Endothelial cell of umbilical vein (primary cell): ENCODE measurements around the gene FNIP2.

Experiments used
- EZH2 ChIP-seq: IDR thresholded peaks from 2 replicates; pipeline ENCODE4 v1.6.1; 2012; ENCODE audit warnings: borderline replicate concordance, low read depth, mild to moderate bottlenecking, moderate library complexity, low read length, inconsistent platforms; ENCODE audit not compliant: severe bottlenecking
- FOS ChIP-seq: IDR thresholded peaks from 2 replicates; pipeline ENCODE4 v1.6.1; 2011; ENCODE audit warnings: mild to moderate bottlenecking, low read length, moderate library complexity, borderline replicate concordance; ENCODE audit not compliant: insufficient read depth
- GATA2 ChIP-seq: IDR thresholded peaks from 2 replicates; pipeline ENCODE4 v1.7.0; 2011; ENCODE audit warnings: low read depth, mild to moderate bottlenecking, moderate library complexity, mixed read lengths, low read length; ENCODE audit not compliant: insufficient read length, insufficient read depth
- JUN ChIP-seq: IDR thresholded peaks from 2 replicates; pipeline ENCODE4 v1.6.1; 2011; ENCODE audit warnings: borderline replicate concordance, low read depth; ENCODE audit not compliant: insufficient read length, insufficient read depth
- MYC ChIP-seq: IDR thresholded peaks from one replicate; pipeline ENCODE4 v1.6.1; 2011; ENCODE audit warnings: mild to moderate bottlenecking, low read depth, low read length
- POLR2A ChIP-seq: IDR thresholded peaks from 2 replicates; pipeline ENCODE4 v1.6.1; 2012; ENCODE audit warnings: low read depth, mild to moderate bottlenecking, control low read depth, low read length
- POLR2AphosphoS5 ChIP-seq: IDR thresholded peaks from 2 replicates; pipeline ENCODE4 v1.6.1; 2012; ENCODE audit warnings: low read depth, mild to moderate bottlenecking, control low read depth, low read length, moderate library complexity; ENCODE audit not compliant: insufficient read depth
- TF ChIP-seq, protein P1 (sequence below), 2 donors: IDR thresholded peaks; 1 replicate in 1 of 2; 2 replicates in 1 of 2; pipeline ENCODE4 v1.5.1; 2011; ENCODE audit warnings: low read length in 2 of 2, mild to moderate bottlenecking in 2 of 2, moderate library complexity in 2 of 2, control low read depth in 1 of 2, inconsistent platforms in 1 of 2, low read depth in 1 of 2; ENCODE audit not compliant: insufficient read depth in 1 of 2; ENCODE audit errors: extremely low read depth in 1 of 2
- TF ChIP-seq, protein P2 (sequence below): IDR thresholded peaks from 2 replicates; pipeline ENCODE4 v1.6.1; 2011; ENCODE audit not compliant: insufficient read depth, insufficient read length

DNA sequence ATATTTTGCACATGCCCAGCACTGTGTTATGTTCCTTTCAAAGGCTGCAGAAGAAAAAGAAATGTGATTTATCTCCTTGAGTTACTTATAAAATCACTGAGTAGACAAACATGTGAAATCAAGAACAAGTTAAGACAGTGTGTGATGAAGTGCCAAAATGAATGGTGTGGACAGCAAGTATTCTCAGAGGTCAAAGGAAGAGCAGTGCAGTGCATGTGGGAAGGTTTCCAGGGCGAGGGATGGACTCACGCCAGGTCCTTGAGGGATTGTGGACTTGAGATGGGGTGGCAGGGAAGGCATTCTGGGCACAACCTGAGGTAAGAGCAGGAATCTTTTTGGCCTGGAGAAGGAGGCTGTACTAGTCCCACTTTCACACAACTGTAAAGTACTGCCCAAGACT, 115.5 kb downstream of the FNIP2 start:
- TF ChIP-seq, protein P1, sequence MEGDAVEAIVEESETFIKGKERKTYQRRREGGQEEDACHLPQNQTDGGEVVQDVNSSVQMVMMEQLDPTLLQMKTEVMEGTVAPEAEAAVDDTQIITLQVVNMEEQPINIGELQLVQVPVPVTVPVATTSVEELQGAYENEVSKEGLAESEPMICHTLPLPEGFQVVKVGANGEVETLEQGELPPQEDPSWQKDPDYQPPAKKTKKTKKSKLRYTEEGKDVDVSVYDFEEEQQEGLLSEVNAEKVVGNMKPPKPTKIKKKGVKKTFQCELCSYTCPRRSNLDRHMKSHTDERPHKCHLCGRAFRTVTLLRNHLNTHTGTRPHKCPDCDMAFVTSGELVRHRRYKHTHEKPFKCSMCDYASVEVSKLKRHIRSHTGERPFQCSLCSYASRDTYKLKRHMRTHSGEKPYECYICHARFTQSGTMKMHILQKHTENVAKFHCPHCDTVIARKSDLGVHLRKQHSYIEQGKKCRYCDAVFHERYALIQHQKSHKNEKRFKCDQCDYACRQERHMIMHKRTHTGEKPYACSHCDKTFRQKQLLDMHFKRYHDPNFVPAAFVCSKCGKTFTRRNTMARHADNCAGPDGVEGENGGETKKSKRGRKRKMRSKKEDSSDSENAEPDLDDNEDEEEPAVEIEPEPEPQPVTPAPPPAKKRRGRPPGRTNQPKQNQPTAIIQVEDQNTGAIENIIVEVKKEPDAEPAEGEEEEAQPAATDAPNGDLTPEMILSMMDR (IDR thresholded peaks at IDR 0.05; ENCODE audit: extremely low read depth in 1 of 2, insufficient read depth in 1 of 2, low read depth in 1 of 2, low read length in 2 of 2) = no peak
- TF ChIP-seq POLR2AphosphoS5 (no peak), POLR2A (no peak), EZH2 (no peak), GATA2 (no peak), JUN (no peak), MYC (no peak), FOS (no peak)
- TF ChIP-seq, protein P2, sequence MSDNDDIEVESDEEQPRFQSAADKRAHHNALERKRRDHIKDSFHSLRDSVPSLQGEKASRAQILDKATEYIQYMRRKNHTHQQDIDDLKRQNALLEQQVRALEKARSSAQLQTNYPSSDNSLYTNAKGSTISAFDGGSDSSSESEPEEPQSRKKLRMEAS = no peak
